GM20431 (cell line): Measurements from ENCODE around the gene TMEM91.
"Not testable (repeated sequence)": the region's sequence is repeated elsewhere in the genome, so short reads cannot be mapped to it uniquely, and the experiment has no call there.

Source experiments
- in situ Hi-C: fragments of 300-500 bp; cut with MseI, MboI; formaldehyde crosslinking; loops from one replicate; pipeline ENCODE4 v1.15.0; 2020; ENCODE audit warnings: low sequenced_read_pairs; ENCODE audit not compliant: unreplicated experiment

TMEM91 gene

DNA sequence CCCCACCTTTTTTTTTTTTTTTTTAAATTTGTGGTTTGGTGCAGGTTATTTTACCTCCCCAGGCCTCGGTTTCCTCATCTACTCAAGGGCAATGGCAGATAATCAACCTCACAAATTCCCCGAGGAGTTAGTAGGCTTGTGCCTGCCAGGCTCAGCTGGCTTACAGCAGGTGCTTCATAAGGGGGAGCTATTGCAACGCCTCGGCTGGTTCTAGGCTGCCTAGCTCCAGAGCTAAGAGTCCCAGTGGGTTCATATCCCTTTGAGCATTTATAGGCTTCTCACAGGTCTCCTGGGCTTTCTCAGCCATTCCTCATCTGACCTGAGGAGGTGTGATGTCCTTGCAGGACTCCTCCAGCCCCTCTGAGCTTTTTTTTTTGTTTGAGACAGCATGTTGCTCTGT, 31.9 kb downstream of the TMEM91 start:
- in situ Hi-C loops: no loop called here

DNA sequence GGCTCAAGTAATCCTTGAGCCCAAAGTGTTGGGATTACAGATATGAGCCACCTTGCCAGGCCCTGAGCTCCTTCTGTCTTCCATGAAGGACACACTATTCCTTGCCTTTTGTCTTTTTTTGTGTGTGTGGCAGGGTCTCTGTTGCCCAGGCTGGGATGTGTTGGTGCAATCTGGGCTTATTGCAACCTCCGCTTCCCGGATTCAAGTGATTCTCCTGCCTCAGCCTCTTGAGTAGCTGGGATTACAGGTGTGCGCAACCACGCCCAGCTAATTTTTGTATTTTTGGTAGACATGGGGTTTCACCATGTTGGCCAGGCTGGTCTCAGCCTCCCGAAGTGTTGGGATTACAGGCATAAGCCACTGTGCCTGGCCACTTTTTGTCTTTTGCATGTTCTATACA, 32.5 kb downstream of the TMEM91 start:
- in situ Hi-C loops: not testable (repeated sequence)

- in situ Hi-C loops: no loop called here
These were observed 33.0 kb downstream of the TMEM91 start for GRCh38 chr19:41409288-41409687.

DNA sequence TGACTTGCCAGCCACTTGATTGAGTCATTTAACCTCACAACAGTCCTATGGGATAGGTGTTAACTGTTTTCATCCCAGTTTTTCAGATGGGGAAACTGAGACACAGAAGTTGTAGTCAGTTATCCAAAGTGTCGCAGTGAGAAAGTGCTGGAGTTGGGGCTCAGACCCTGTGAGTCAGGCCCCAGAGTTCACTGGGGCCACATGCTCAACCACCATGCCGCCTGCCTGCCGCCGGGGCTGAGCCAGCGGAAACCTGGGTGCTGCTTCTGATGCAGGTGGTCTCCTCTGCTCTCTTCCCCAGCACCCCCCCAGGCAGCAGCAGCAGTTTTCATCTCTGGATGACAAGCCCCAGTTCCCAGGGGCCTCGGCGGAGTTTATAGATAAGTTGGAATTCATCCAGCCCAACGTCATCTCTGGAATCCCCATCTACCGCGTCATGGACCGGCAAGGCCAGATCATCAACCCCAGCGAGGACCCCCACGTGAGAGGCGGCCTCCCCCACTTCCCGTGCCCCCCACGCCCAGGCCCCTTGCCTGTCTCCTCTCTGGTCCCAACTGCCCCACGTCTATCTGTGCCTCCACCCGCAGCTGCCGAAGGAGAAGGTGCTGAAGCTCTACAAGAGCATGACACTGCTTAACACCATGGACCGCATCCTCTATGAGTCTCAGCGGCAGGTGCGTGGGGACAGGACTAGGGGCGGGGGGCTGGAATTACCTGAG, 34.2 kb downstream of the TMEM91 start:
- in situ Hi-C loops: no loop called here

- in situ Hi-C loops: no loop called here
These were observed 35.0 kb downstream of the TMEM91 start for GRCh38 chr19:41411100-41411967.

DNA sequence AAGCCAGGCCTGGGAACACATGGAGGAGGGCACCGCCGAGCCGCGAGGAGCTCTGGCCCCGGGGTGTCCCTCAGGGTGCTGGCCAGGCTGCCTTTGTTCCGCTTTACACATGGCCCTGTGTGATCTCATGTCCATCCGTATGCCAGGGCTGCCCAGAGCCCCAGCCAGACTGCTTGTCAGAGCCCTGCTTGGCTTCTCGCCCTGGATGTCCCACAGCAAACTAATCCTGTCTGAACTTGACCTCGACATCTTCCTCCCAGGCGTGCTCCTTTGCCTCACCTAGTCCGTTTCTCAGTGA, 35.6 kb downstream of the TMEM91 start:
- in situ Hi-C loops: no loop called here

DNA sequence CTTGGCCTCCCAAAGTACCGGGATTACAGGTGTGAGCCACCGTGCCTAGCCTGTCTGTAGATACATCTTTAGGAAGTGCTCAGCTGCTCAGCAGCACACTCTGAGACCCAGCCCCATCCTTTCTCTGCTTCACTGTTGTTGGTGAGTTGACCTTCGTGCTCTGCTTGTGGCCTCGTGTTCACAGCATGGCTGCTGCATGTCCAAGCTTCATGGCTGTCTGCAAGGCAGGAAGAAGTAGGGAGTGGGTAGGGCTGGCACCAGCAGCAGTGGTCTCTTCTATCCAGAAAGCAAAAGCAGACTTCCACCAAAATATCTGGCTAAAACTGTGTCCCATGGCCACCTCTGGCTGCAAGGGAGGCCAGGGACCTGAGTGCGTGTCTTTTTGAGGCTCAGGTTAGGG, 36.6 kb downstream of the TMEM91 start:
- in situ Hi-C loops: no loop called here

GRCh38 chr19:41413947-41414346, 37.6 kb downstream of the TMEM91 start:
- in situ Hi-C loops: no loop called here

DNA sequence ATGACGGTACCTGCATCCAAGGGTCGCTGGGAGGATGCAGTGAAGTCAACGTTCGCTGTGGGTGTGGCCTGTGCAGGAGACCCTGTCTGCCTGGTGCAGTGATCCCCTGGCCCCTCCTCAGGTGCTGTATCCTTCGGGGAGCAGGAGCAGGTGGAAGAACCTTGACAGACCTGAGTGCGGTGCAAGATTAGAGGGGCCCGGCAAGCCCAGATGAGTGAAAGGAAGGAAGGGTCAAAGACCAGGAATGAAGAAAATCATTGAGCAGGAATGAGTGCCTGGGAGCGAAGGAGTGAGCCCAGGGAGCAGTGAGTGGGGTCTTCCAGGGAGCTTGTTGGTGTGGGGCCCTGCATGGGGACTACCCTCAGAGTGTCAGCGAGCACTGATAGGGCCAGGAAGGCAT, 38.1 kb downstream of the TMEM91 start:
- in situ Hi-C loops: no loop called here

- in situ Hi-C loops: no loop called here
These were observed 38.8 kb downstream of the TMEM91 start for GRCh38 chr19:41415154-41415571.

DNA sequence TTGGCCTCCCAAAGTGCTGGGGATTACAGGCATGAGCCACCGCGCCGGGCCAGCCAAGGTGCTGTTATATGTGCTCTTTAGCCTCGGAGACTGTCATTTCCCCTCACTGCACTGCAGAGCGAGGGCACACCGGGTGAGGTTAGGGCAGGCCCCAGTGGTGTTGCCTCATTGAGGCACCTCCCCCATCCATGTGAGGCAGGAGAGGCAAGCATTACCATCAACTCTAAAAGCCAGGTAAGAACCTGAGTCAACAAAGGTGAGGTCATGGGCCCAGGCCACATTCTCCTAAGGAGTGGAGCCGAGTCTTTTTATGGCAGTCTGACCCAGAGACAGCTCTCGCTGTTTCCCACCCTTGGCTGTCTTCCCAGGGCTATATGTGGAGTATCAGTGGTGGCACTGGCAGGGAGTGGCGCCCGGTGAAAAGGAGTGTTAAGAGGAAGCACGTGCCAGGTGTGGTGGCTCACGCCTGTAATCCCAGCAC, 39.9 kb downstream of the TMEM91 start:
- in situ Hi-C loops: no loop called here

DNA sequence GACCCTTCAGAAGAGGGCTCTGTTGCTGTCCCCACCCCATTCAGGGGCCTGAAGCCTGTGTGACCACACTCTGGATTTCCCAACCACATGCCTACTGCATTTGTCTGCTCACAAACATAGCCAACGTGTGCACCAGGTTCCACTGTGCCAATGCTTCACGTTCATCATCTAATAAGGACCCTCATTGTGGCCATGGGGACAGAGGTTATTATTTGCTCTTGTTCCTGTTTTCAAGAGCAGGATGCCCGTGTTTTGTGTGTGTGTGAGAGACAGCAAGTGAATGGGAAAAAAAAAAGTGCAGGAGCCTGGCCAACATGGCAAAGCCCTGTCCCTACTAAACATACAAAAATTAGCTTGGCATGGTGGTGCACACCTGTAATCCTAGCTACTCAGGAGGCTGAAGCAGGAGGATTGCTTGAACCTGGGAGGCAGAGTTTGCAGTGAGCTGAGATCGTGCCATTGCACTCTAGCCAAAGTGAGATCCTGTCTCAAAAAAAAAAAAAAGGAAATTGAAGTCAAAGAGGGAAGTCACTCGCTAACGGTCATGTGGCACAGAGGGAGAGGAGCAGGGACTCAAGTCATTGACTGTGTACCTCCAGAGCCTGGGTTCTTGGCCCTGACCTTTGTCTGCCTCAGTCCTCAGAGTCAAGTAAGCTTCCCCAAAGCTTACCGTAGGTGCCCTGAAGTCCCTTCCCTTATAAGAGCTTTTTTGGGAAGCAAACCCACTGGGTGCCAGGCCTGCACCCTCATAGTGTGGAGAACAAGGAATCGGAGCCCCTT, 44.0 kb downstream of the TMEM91 start:
- in situ Hi-C loops: no loop called here

DNA sequence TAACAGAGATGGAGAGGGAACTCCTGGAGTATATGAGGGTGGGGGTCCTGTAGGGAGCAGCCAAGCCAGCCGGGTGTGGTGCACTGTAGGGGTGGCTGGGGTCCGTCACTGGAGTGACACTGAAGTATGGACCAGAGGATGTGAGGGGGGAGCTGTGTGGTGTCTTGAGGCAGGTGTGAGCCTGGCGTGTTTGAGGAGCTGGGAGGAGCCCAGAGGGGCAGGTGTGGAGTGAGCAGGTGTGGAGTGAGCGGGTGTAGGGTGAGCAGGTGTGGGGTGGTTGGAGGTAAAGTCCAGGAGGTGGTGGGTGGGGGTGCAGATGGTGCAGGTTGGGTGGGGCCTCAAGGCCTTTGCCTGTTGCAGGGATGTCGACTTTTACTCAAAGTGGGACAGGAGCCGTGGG, 45.0 kb downstream of the TMEM91 start:
- in situ Hi-C loops: no loop called here

- in situ Hi-C loops: no loop called here
These were observed 45.6 kb downstream of the TMEM91 start for GRCh38 chr19:41421973-41422372.

GRCh38 chr19:41422456-41422855, 46.1 kb downstream of the TMEM91 start:
- in situ Hi-C loops: no loop called here

DNA sequence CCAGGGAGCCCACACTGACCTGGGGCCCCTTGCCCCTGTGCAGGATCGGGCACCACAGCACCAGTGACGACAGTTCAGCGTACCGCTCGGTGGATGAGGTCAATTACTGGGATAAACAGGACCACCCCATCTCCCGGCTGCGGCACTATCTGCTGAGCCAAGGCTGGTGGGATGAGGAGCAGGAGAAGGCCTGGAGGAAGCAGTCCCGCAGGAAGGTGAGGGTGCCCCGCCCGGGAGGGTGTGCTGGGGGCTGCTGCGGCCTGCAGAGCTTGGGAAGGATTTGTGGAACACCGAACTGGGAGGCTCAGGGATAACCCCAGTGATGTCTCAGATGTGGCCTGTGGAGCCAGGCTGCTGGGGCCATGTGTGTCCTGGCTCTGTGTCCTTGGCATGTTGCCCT, 46.6 kb downstream of the TMEM91 start:
- in situ Hi-C loops: no loop called here

DNA sequence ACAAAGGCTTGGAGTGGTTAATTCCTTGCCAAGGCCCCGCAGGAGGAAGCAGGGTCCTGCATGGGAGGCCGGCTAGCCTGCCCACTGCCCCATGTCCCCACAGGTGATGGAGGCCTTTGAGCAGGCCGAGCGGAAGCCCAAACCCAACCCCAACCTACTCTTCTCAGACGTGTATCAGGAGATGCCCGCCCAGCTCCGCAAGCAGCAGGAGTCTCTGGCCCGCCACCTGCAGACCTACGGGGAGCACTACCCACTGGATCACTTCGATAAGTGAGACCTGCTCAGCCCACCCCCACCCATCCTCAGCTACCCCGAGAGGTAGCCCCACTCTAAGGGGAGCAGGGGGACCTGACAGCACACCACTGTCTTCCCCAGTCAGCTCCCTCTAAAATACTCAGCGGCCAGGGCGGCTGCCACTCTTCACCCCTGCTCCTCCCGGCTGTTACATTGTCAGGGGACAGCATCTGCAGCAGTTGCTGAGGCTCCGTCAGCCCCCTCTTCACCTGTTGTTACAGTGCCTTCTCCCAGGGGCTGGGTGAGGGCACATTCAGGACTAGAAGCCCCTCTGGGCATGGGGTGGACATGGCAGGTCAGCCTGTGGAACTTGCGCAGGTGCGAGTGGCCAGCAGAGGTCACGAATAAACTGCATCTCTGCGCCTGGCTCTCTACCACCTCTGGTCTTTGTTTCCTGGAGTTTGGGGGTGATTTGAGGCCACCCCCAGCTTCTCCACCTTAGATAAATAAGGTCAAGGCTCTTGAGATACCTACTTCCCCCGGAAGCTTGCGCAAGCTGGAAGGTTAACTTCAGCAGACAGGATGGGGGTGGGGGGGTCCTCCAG, 48.2 kb downstream of the TMEM91 start:
- in situ Hi-C loops: no loop called here

DNA sequence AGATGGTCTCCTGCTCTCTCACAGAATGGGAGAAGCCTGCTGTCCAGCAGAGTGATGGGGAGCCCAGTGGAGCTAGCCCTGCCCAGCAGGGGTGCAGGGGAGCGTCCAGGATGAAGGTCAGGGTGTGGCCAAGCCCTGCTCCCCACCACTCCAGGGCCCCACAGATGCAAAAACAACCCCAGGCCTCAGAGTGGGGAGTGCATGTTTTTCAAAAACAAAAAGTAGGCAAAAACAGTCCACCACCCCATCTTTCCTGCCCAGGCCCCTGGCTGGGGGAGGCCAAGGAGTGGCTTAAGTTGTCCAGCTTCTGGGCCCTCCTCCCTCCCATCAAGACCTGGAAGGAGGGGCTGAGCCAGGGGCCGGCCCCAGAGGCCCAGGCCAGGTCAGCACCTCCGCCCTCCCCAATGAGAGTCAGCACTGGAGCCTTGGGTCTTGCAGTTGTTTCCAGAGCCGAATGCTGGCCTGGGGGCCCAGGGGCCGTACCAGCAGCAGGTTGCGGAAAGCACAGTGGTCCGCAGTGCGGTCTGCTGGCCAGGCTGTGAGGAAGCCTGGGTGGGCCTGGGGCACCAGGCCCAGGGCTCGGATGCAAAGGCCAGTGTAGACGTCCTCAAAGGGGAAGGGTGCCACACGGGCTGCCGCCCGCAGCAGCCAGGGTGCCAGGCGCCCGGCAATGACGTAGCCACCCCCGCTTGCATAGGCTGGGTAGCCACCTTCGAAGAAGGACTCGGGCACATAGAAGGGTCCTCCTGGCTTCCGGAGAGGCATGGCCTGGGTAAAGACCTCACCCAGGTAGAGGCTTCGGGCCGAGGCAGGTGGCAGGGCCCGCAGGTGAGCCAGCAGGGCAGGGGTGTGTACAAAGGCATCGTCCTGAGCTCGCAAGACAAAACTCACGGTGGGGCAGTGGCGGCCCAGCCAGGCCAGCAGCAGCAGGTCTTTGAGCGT, 49.1 kb downstream of the TMEM91 start:
- in situ Hi-C loops: no loop called here
